Measurements from ENCODE around the gene C19orf81. TPM values are rescaled to one million over a fixed set of nuclear protein-coding genes. Genes with fewer than 3 reads are reported as not detected.

The C19orf81 gene
- total and polyA plus RNA-seq, 2 of the 13 experiments (the other 11 are each of a cell fraction or from before 2014, with no cell fraction given) = not detected

- Histone ChIP-seq H3K36me3 (replicated peaks in 1 of 2; ENCODE audit: control insufficient read depth in 1 of 2, insufficient read depth in 2 of 2, low read length in 2 of 2) (no peaks in the 10 kb centered on the region), H3K79me2 (ENCODE audit: insufficient read depth, low read length) (no peaks in the 10 kb centered on the region), H3K9me3 (ENCODE audit: low read length) (peaks cover 17% of the 10 kb centered on the region), H3K27me3 (ENCODE audit: control insufficient read depth in 1 of 2, insufficient read depth in 2 of 2, low read length in 2 of 2) (peaks cover 0 to 12% of the 10 kb centered on the region in 2 experiments; a peak in 3 of 5 replicates), H4K20me1 (ENCODE audit: insufficient read depth, low read length) (no peaks in the 10 kb centered on the region), H2AFZ (ENCODE audit: low read length) (no peak overlapping the region), H3K4me3 (replicated peaks in 1 of 3; ENCODE audit: insufficient read depth in 1 of 3, low read depth in 2 of 3, low read length in 3 of 3) (no peak overlapping the region), H3K27ac (ENCODE audit: extremely low read length, insufficient read depth, low read length) (no peak overlapping the region), H3K4me2 (ENCODE audit: low read depth, low read length) (no peak overlapping the region), H3K9ac (ENCODE audit: insufficient read depth, low read depth, low read length) (no peak overlapping the region), H3K4me1 (ENCODE audit: insufficient read depth, low read length) (no peaks in the 10 kb centered on the region; the same call in 1 of the 2 replicates)
- POLR2A ChIA-PET = no interaction called here
- BruUV-seq (replicated peaks) = no TSS peak
- in situ Hi-C loops (cut with HindIII; ENCODE audit: extremely low pct_ligation_motif_present, low pct_unique_long_range_greater_than_20kb) = no loop called here
- intact Hi-C loops (cut with micrococcal nuclease; ENCODE audit: unreplicated experiment) = no loop called here
- CTCF ChIA-PET (ENCODE audit: low intra/inter-chr PET ratio, low total read pairs) = no interaction called here
- no peak for DNase-seq (ENCODE audit: low spot score)
- FAIRE-seq = no peak
- ATAC-seq = no peak
- 19% methylated on average over 9 of the region's 20 CpGs for WGBS (ENCODE audit: low lambda C conversion rate)
- TF ChIP-seq MTA1 (CRISPR knock-in tag; IDR thresholded peaks at IDR 0.05; ENCODE audit: borderline replicate concordance) (no peak), TEAD2 (CRISPR knock-in tag; IDR thresholded peaks at IDR 0.05) (no peak), ATF1 (CRISPR knock-in tag; IDR thresholded peaks at IDR 0.05) (no peak), ZNF329 (CRISPR knock-in tag; IDR thresholded peaks at IDR 0.05; ENCODE audit: low read depth) (no peak), SPEN (CRISPR knock-in tag; IDR thresholded peaks at IDR 0.05; ENCODE audit: low read depth) (no peak), CTCF (CRISPR knock-in tag; IDR thresholded peaks at IDR 0.05) (0 out of 2 replicates have a peak, but pooled peaks have one; percentile 24), ZNF281 (CRISPR knock-in tag; IDR thresholded peaks at IDR 0.05; ENCODE audit: borderline replicate concordance) (no peak), ZNF740 (CRISPR knock-in tag; IDR thresholded peaks at IDR 0.05) (0 out of 2 replicates have a peak, but pooled peaks have one; percentile 38), ZNF501 (CRISPR knock-in tag; IDR thresholded peaks at IDR 0.05) (no peak), ZFP82 (CRISPR knock-in tag; IDR thresholded peaks at IDR 0.05; ENCODE audit: borderline replicate concordance) (no peak)
These were observed 17.0 kb upstream of the C19orf81 start for GRCh38 chr19:50632151-50632835.

Measured in HepG2 (cell line).